Stomach (tissue), 4 donors: ENCODE data around the gene CCDC180.

ENCODE experiments used
- POLR2A ChIP-seq, 4 donors: fragments of 450-650 bp; IDR thresholded peaks; one replicate each; pipeline ENCODE4 v1.6.1; 2016; ENCODE audit warnings: antibody characterized with exemption in 4 of 4, control low read depth in 2 of 4, mild to moderate bottlenecking in 1 of 4, moderate library complexity in 1 of 4
- POLR2AphosphoS5 ChIP-seq, 3 donors: sonication (generic); formaldehyde crosslinking; IDR thresholded peaks; one replicate each; pipeline ENCODE4 v1.6.1; 2016; ENCODE audit warnings: antibody characterized with exemption in 3 of 3
- TF ChIP-seq, protein P1 (sequence below), 7 experiments: fragments of 450-650 bp in 4 of 7; fragments of 200-600 bp in 3 of 7; sonication (generic) in 3 of 7; IDR thresholded peaks; one replicate each; pipeline ENCODE4 v1.5.1; 2016 to 2019; ENCODE audit warnings: antibody characterized with exemption in 7 of 7, control low read depth in 2 of 7, mild to moderate bottlenecking in 1 of 7

DNA sequence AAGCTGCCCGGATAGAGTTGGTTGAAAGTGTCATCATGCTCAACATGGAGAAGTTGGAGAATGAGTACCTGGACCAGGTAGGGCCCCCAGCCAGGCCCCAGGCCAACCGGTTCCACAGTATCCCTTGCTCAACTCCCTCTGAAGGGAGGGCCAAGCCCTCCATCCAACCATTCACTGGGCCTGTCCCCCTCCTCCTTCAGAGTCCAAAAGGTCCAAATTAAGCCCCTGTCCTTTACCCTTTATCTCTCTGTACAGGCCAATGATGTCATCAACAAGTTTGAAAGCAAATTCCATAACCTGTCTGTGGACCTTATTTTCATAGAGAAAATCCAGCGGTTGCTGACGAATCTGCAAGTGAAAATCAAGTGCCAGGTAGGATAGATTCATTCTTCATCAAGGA is 47.2 kb downstream of the CCDC180 start:
- TF ChIP-seq, protein P1, sequence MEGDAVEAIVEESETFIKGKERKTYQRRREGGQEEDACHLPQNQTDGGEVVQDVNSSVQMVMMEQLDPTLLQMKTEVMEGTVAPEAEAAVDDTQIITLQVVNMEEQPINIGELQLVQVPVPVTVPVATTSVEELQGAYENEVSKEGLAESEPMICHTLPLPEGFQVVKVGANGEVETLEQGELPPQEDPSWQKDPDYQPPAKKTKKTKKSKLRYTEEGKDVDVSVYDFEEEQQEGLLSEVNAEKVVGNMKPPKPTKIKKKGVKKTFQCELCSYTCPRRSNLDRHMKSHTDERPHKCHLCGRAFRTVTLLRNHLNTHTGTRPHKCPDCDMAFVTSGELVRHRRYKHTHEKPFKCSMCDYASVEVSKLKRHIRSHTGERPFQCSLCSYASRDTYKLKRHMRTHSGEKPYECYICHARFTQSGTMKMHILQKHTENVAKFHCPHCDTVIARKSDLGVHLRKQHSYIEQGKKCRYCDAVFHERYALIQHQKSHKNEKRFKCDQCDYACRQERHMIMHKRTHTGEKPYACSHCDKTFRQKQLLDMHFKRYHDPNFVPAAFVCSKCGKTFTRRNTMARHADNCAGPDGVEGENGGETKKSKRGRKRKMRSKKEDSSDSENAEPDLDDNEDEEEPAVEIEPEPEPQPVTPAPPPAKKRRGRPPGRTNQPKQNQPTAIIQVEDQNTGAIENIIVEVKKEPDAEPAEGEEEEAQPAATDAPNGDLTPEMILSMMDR (IDR thresholded peaks at IDR 0.05), result no peak
- TF ChIP-seq POLR2A (IDR thresholded peaks at IDR 0.05), result no peak
- no peak for TF ChIP-seq POLR2AphosphoS5 (IDR thresholded peaks at IDR 0.05)
